ENCODE data around the gene SPRYD3.

The SPRYD3 gene

DNA sequence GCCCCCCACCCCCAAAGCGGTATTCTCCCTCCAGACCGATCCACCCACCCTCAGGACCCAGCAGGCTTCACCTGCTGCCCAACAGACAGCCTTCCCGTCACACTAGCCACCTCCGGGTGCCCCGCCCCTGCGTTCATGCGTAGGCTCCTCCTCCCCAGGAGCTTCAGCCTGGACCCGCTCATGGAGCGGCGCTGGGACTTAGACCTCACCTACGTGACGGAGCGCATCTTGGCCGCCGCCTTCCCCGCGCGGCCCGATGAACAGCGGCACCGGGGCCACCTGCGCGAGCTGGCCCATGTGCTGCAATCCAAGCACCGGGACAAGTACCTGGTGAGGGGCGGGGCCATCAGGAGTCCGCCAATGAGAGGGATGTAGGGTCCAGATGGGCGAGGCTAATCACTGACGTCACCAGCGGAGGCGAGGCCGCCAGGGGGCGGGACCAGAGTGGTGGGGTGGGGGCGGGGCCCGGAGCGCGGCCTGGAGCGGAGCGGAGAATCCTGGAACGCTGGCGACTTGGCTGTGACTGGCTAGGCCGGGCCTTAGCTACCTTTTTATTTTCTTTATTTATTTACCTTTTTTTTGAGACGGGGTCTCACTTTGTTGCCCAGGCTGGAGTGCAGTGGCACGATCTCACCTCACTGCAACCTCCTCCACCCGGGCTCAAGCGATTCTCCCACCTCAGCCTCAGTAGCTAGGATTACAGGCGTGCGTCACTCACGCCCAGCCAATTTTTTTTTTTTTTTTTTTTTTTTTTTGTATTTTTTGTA, 24.9 kb downstream of the SPRYD3 start:
- Mint-ChIP-seq H3K27ac (peak overlapping the region; percentile 88), H3K4me1 (ENCODE audit: low read depth) (peaks cover 10% of the 10 kb centered on the region), H3K9me3 (ENCODE audit: low read depth) (no peaks in the 10 kb centered on the region), H3K27me3 (no peaks in the 10 kb centered on the region), H3K4me3 (peak overlapping the region; percentile 95), H3K36me3 (no peaks in the 10 kb centered on the region)

DNA sequence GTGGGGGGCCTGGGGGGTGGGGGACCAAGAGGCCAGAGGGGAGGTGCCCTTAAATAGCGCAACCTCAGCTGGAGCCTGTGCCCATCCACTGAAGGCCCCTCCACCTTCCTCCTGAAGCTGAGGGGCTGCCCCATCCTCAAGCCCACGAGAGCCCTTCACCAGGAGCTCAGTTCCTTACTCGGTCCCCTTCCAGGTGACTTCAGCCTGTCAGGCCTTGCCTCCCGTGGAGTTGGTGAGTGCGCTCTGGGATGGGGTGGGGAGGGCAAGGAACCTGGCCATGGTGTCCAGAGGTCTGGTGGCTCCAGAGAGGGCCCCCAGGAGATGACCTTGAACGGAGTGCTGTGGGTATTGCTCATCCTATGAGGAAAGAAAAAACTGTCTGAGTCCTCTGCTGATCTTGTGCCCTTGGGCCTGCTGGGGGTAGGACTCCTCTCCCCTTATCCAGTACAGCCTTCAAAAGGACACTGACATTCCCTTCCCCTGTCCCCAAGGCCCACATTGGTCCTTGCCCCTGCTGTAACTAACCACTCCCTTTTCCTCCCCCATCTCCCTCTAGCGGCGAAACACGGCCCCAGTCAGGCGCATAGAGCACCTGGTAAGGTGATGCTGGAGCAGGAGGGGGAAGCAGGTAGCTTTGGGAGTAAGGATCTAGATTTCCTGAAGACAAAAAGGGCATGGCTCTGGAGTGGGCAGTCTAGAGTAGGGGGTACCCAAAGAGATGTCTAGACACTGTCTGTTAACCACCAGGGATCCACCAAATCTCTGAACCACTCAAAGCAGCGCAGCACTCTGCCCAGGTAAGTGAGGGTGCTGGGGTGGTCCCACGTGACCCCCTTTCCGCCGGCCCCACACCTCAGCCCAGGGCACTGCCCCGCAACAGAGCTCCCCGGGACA, 25.7 kb downstream of the SPRYD3 start:
- Mint-ChIP-seq H3K4me3 (peak overlapping the region; percentile 95), H3K27me3 (no peaks in the 10 kb centered on the region), H3K4me1 (ENCODE audit: low read depth) (peaks cover 13% of the 10 kb centered on the region), H3K9me3 (ENCODE audit: low read depth) (no peaks in the 10 kb centered on the region), H3K27ac (peak overlapping the region; percentile 88), H3K36me3 (no peaks in the 10 kb centered on the region)

DNA sequence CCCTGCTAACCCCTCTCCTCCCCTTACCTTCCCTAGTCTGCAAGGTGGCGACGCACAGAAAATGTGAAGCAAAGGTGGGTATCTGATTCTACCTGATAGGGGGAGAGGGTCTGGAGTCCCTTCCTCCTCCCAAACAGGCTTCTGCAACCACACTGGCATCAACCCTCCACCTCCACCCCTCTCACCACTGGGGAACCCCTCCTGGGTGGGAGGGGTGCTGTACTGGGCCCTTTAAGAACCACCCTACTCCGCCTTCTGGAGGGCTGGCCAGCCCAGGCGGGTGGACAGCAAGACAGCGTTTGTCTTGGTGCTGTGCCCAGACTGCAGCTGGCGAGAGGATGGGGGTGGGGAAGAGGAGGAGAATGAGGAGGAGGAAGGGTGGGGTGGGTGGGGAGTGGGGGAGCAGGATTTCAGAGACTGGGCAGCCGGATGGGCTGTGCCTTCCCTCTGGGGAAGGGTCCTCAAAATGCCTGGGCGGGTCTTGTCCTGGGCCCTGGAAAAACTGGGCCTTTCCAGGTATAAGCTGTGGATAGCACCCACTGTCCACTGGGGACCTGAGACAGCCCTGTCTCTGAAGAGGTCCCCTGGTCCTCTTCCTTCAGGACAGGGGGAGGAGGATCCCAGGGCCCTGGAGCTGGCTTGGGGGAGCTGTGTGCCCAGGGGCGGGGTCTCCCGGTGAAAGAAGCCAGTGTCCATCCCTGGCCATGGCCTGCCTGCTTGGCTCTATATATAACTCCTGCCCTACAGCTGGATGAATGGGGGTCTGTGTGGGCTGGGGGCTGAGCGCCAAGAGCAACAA, 26.6 kb downstream of the SPRYD3 start:
- Mint-ChIP-seq H3K27ac (no peak overlapping the region), H3K4me3 (no peak overlapping the region)

DNA sequence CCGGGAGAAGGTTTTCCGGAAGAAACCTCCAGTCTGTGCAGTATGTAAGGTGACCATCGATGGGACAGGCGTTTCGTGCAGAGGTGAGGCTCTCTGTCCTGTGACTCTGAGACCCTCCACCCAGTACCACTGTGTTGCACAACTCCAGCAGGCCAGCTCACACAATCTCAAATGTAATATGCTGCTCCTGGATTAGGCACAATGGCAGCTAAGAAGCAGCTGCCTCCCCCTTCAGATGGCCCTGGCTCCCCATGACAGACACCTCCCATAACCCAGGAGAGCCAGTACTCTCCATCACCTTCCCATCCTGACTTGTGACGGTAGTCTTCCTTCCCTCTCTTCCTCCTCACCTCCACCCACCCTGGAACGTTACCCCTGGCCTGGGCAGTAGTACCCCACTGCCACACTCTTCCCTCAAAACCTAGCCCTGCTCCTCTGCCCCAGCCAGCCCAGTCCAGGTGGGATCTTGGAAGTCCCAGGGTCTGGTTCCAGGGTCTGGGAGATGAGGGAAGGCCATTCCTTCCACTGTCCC, 27.2 kb downstream of the SPRYD3 start:
- Mint-ChIP-seq H3K4me3 (peak overlapping the region; percentile 13), H3K27ac (no peak overlapping the region), H3K4me1 (ENCODE audit: low read depth) (peaks cover 13% of the 10 kb centered on the region), H3K9me3 (ENCODE audit: low read depth) (no peaks in the 10 kb centered on the region), H3K36me3 (no peaks in the 10 kb centered on the region), H3K27me3 (no peaks in the 10 kb centered on the region)

More for the DNA sequence above, 26.6 kb downstream of the SPRYD3 start:
- peaks cover 13% of the 10 kb centered on the region for H3K4me1 Mint-ChIP-seq (ENCODE audit: low read depth)
- H3K27me3 Mint-ChIP-seq, result no peaks in the 10 kb centered on the region
- no peaks in the 10 kb centered on the region for H3K9me3 Mint-ChIP-seq (ENCODE audit: low read depth)
- H3K36me3 Mint-ChIP-seq, result no peaks in the 10 kb centered on the region

DNA sequence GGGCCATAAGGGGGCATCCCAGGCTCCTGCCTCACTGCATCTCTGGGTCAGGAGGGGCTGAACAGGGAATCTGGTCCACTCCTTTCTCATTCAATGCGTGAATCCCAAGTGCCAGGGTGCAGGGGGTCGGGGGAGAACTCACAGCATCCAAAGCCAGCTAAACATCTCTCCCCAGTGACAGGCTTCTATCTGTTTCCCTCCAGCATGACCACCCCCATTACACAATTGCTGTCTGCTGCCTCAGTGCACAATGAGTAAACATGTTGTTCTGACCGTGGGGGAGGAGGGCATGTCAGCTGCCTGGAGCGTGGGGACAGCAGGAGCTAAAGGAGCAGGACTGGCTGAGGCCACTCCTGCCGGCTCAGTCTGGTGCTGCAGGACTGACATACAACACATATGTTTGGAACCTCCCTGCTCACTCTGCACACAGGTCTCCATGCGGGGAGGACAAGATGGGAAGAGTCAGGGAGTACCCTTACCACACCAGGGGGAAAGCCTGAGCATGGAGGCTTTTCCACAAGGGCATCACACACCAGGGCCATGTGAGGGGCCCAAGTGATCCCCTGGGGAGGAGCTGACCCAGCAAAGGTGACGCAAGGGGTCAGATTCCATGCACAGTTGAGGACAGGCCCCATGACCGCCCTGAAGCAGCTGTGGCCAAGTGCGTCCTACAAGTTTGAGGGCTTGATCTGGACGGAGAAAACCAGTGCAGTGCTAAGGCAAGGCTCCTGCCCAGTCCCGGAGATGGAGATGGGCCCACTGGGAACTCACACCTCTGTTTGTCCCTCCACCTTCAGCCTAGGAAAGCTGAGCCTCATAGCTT, 27.9 kb downstream of the SPRYD3 start:
- no peaks in the 10 kb centered on the region for H3K9me3 Mint-ChIP-seq (ENCODE audit: low read depth)
- no peak overlapping the region for H3K27ac Mint-ChIP-seq
- H3K27me3 Mint-ChIP-seq, result no peaks in the 10 kb centered on the region
- H3K4me3 Mint-ChIP-seq, result no peak overlapping the region
- peaks cover 19% of the 10 kb centered on the region for H3K4me1 Mint-ChIP-seq (ENCODE audit: low read depth)
- H3K36me3 Mint-ChIP-seq, result no peaks in the 10 kb centered on the region

DNA sequence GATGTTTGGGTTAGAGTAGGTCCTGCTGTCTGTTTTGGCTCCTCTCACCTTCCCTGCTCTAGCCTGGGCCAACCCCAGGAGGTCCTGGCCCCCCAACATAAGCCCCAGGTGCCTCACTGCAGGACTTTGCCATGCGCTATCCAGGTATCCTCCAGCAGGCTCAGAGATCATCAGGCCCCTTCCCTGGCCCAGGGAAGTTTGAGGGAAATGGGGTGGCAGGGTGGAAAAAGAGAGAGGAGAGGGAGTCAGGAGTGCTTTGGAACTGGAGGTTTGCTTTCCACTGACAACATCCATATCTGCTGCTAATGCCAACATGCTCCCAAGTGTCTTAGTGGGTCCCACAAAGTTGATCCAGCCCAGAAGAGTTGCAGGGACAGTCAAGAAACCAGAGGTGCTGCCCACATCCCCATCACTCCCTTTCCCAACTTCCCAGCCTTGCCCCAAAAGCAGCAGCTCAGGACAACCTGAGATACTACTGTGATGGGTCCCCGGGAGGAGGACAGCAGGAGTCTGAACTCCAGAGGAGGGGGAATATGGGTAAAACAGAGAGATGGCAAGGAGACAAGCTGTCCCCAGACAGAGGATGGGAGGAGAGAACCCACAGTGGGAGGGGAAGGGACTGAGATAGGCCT, 28.6 kb downstream of the SPRYD3 start:
- H3K4me1 Mint-ChIP-seq (ENCODE audit: low read depth), result peaks cover 24% of the 10 kb centered on the region
- no peak overlapping the region for H3K27ac Mint-ChIP-seq
- no peaks in the 10 kb centered on the region for H3K9me3 Mint-ChIP-seq (ENCODE audit: low read depth)
- no peak overlapping the region for H3K4me3 Mint-ChIP-seq
- H3K36me3 Mint-ChIP-seq, result no peaks in the 10 kb centered on the region
- no peaks in the 10 kb centered on the region for H3K27me3 Mint-ChIP-seq

DNA sequence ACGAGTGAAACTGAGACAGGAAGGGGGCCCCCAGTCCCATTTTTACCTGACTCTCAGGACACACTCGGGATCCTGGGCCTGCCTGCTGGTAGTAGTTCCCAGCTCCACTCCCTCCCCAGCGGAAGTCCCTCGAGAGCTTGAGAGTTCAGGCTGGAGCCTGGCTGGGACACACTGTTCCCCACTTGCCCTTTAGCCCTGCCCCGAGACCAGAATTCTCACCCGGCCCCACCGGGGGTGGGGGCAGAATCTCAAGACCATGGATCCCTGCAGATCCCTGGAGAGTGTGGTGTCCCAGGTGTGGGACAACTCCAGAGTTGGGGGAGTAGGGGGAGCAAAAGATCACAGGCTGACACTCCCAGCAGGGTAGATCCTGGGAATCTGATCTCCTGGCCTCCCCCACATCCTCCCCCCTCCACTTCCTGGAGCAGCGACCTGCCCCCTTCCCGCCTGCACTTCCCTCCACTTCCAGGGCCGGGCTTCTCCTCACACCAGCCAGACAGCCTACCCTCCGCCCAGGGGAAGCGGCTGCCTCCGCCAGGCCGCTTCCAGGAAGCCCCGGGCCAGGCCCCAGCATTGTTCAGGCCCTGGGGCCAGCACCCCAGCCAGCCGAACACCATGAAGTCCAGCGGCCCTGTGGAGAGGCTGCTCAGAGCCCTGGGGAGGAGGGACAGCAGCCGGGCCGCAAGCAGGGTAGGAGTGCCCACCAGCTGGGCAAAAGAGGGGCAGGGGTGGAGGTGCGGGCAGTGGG, 29.4 kb downstream of the SPRYD3 start, which contains the start of gene TNS2:
TNS2 (plus strand) TSS at position 495 of the 748 bp plus-strand sequence; CDS start at position 616, 121 bp downstream.
- H3K27me3 Mint-ChIP-seq, result no peaks in the 10 kb centered on the region
- no peak within 1 kb of the TSS for H3K4me3 Mint-ChIP-seq
- H3K9me3 Mint-ChIP-seq (ENCODE audit: low read depth), result no peaks in the 10 kb centered on the region
- H3K27ac Mint-ChIP-seq, result peak within 1 kb of the TSS; percentile 61
- H3K4me1 Mint-ChIP-seq (ENCODE audit: low read depth), result peaks cover 24% of the 10 kb centered on the region
- H3K36me3 Mint-ChIP-seq, result no peaks in the 10 kb centered on the region

DNA sequence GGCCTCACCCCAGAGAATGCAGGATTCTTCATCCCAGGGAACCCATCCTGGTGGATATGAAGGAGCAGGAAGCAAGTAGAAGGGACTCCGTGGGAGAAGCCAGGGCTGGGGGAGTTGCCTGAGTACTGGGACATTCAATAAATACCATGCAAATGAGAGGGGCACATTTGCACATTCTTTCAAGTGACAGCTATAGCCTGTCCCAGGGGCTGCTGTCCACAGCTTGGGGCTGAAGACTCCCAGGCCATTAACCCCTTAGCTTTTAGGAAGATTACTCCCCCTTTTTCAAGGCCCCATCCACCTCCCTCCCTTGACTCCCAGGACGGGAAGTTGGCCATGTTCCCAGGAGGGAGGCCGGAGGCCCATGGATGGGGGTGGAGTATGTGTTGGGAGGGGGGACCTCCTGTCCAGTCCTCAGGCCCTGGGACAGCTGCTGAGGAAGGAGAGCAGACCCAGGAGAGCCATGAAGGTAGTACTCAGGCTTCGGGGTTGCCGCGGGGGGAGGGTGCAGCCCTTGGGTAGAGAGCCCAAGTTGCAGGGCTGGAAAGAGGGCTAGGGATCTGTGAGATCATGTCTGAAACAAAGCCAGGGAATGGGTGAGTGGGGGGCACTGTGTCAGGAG, 30.3 kb downstream of the SPRYD3 start:
- Mint-ChIP-seq H3K4me3 (no peak overlapping the region), H3K27ac (peak overlapping the region; percentile 61), H3K9me3 (ENCODE audit: low read depth) (no peaks in the 10 kb centered on the region), H3K27me3 (no peaks in the 10 kb centered on the region), H3K36me3 (no peaks in the 10 kb centered on the region), H3K4me1 (ENCODE audit: low read depth) (peaks cover 20% of the 10 kb centered on the region)

DNA sequence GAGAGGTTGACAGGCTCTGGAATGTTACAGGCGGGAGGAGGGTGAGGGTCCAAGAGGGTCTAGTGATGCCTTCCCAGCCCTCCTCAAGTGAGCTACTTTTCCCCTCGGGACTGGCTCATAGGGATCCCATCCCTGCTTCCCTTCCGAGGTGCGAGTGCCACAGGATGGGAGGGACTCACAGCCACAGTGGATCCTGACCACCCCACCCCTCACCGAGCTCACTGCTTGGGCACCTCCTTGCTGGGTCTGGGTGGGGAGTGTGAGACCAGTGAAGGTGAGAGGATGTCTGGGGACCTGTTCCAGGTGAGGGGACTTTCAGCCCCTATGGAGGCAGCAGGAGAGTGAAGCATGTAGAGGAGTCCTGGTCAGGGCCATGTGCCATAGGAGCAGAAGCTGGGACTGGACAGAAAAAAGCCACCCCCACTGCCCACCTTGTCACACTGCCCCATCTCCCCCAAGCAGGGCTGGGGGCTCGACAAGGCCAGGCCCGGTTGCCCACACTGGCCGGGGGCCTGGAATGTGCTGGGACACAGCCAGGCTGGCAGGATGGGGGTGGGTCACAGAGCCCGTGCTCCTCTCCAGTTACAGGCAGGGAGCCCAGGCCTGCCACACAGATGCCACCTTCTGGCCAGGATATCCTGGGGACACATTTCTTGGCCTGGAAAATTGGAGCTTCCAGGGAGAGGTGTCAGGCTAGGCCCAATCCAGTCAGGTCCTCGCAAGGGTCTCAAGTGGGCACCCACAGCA, 31.0 kb downstream of the SPRYD3 start:
- no peak overlapping the region for H3K27ac Mint-ChIP-seq
- H3K36me3 Mint-ChIP-seq, result no peaks in the 10 kb centered on the region
- no peaks in the 10 kb centered on the region for H3K9me3 Mint-ChIP-seq (ENCODE audit: low read depth)
- peaks cover 17% of the 10 kb centered on the region for H3K4me1 Mint-ChIP-seq (ENCODE audit: low read depth)
- H3K27me3 Mint-ChIP-seq, result no peaks in the 10 kb centered on the region
- H3K4me3 Mint-ChIP-seq, result peak overlapping the region; percentile 44

DNA sequence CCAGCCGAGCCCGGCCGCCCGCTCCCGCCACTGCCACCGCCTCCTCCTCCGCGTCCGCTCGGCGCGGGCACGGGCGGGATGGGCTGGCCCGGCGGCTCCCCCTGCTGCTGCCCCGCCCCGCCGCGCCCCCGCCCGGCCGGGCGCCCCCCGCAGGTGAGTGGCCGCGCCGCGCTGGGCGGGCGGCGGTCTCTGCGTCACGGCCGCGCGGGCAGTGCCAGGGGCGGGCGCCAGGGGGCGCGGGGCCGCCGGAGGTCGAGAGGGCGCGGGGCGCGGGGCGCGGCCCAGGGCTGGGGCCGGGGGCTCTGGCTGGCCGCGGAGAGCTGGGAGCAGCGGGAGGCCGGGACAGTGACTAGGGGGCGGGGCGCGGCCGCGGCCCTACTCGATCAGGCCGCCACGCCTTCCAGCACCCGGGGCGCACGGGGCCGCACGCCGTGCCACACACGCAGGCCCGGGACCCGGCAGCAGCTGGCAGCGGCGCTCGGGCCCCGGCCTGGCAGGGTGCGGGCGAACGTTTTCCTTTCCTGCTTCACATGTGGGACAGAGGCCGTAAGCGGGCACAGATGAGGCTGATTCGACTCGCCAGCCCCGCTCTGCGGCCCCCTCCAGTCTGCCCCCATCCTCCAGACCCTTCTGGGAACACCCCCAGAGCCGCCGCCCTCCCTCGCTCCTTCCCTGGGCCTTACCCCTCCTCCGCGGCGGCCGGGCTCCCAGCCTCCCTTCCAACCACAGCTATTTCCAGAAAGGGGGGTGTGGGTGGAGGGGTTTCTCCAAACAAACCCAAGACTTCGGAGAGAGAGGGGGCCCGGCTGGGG, 31.8 kb downstream of the SPRYD3 start:
- H3K36me3 Mint-ChIP-seq, result no peaks in the 10 kb centered on the region
- peak overlapping the region; percentile 44 for H3K4me3 Mint-ChIP-seq
- H3K27ac Mint-ChIP-seq, result no peak overlapping the region
- H3K4me1 Mint-ChIP-seq (ENCODE audit: low read depth), result peaks cover 17% of the 10 kb centered on the region
- no peaks in the 10 kb centered on the region for H3K9me3 Mint-ChIP-seq (ENCODE audit: low read depth)
- no peaks in the 10 kb centered on the region for H3K27me3 Mint-ChIP-seq

DNA sequence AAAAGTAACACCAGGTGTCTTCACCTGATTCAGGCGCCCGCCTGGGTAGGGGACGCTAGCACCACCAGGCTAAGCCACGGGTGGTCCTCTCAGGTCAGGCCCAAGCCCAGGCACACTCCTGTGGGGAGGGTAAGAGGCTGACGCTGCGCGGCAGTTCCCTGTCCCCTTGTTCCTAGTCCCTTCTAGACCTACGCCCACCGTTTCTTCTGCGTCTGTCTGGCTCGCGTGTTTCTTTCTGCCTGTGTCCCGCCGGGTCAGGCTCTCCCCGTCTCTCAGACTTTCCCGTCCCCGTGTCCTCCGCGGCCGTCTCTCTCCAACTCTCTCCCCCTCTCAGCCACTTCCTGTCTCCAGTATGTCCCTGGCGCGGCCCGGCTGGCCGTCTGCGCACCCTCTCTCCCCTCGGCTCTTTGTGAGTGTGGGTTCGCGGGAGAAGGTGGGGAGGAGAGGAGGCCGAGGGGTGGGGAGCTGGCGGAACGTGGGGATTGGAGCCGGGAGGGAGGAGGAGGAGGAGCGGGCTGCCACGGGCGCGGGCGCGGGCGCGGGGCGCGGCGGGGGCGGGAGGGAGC, 32.5 kb downstream of the SPRYD3 start:
- H3K4me3 Mint-ChIP-seq, result peak overlapping the region; percentile 92
- H3K9me3 Mint-ChIP-seq (ENCODE audit: low read depth), result no peaks in the 10 kb centered on the region
- no peaks in the 10 kb centered on the region for H3K27me3 Mint-ChIP-seq
- H3K4me1 Mint-ChIP-seq (ENCODE audit: low read depth), result peaks cover 17% of the 10 kb centered on the region
- peak overlapping the region; percentile 85 for H3K27ac Mint-ChIP-seq
- H3K36me3 Mint-ChIP-seq, result no peaks in the 10 kb centered on the region

Measured in activated naive CD8-positive, alpha-beta T cell (primary cell).